CD4-positive, alpha-beta memory T cell (primary cell): Measurements from ENCODE around the gene ZNF425. TPM values are rescaled to one million over a fixed set of nuclear protein-coding genes. Genes with fewer than 3 reads are reported as not detected.

Experiments used
- CTCF ChIA-PET: fragments of 350-600 bp; sonication (Branson Sonifier 250); formaldehyde crosslinking; loops from one replicate; lab custom pipeline; 2021; ENCODE audit warnings: inconsistent platforms; ENCODE audit not compliant: partially characterized antibody; lab: Charles Lee
- POLR2A ChIA-PET: fragments of 350-600 bp; sonication (Branson Sonifier 250); formaldehyde crosslinking; loops from one replicate; lab custom pipeline; 2021; ENCODE audit not compliant: partially characterized antibody; lab: Charles Lee
- DNase-seq, 5 donors: peaks; one replicate each; pipeline versions ENCODE4 v3.0.0 to v3.0.0-alpha.2; 2020 to 2022; ENCODE audit warnings: mixed read lengths in 1 of 5
- H3K27ac ChIP-seq: one replicate; pipeline ENCODE4 v1.7.0; 2013; ENCODE audit warnings: low read depth, low read length
- H3K27me3 ChIP-seq: 2 replicates; pipeline ENCODE4 v1.7.0; 2013; ENCODE audit warnings: mild to moderate bottlenecking, low read length, moderate library complexity; ENCODE audit not compliant: insufficient read depth
- H3K36me3 ChIP-seq: 2 replicates; pipeline ENCODE4 v1.7.0; 2013; ENCODE audit warnings: mild to moderate bottlenecking, low read length, moderate library complexity; ENCODE audit not compliant: insufficient read depth
- H3K4me1 ChIP-seq: 2 replicates; pipeline ENCODE4 v1.7.0; 2013; ENCODE audit warnings: mild to moderate bottlenecking, low read length, moderate library complexity; ENCODE audit not compliant: insufficient read depth
- H3K4me3 ChIP-seq, 2 donors: one replicate each; pipeline ENCODE4 v1.7.0; 2013; ENCODE audit warnings: low read length in 2 of 2, mild to moderate bottlenecking in 1 of 2
- H3K9me3 ChIP-seq, 2 donors: one replicate each; pipeline ENCODE4 v1.7.0; 2013; ENCODE audit warnings: low read length in 2 of 2, control low read depth in 1 of 2; ENCODE audit not compliant: control insufficient read depth in 1 of 2
- H3K27ac Mint-ChIP-seq, 7 donors: one replicate each; pipeline ENCODE4 v1.8.0; 2020 to 2021; ENCODE audit warnings: mixed read lengths in 7 of 7, mild to moderate bottlenecking in 6 of 7, inconsistent platforms in 3 of 7, moderate library complexity in 3 of 7
- H3K27me3 Mint-ChIP-seq, 2 donors: one replicate each; pipeline ENCODE4 v1.8.0; 2020 to 2021; ENCODE audit warnings: mixed read lengths in 2 of 2
- H3K36me3 Mint-ChIP-seq, 2 donors: one replicate each; pipeline ENCODE4 v1.8.0; 2020 to 2021; ENCODE audit warnings: mixed read lengths in 2 of 2, inconsistent platforms in 1 of 2, mild to moderate bottlenecking in 1 of 2
- H3K4me1 Mint-ChIP-seq, 4 donors: one replicate each; pipeline ENCODE4 v1.8.0; 2020 to 2021; ENCODE audit warnings: mixed read lengths in 4 of 4, mild to moderate bottlenecking in 1 of 4
- H3K4me3 Mint-ChIP-seq, 8 donors: one replicate each; pipeline ENCODE4 v1.8.0; 2020 to 2021; ENCODE audit warnings: mixed read lengths in 8 of 8, mild to moderate bottlenecking in 7 of 8, moderate library complexity in 6 of 8, inconsistent platforms in 3 of 8
- H3K9me3 Mint-ChIP-seq, 8 donors: one replicate each; pipeline ENCODE4 v1.8.0; 2020 to 2021; ENCODE audit warnings: mixed read lengths in 8 of 8, mild to moderate bottlenecking in 5 of 8, inconsistent platforms in 3 of 8, moderate library complexity in 1 of 8
- intact Hi-C: fragments of 100-400 bp; cut with micrococcal nuclease; formaldehyde crosslinking; loops from one replicate; pipeline ENCODE4 v1.15.1; 2023
- polyA plus RNA-seq, 2 donors: library from polyadenylated mRNA; unstranded; fragments of 300-500 nt; fragmentation: Illumina TruSeq; gene quantifications; one replicate each; pipeline ENCODE4 v1.2.3, GENCODE V29; 2021
- total RNA-seq, 2 experiments: library from RNA; stranded (reverse); gene quantifications; one replicate each; pipeline ENCODE4 v1.2.3, GENCODE V29; 2021

Gene ZNF425
- total RNA-seq = 1 to 10 TPM; 3.2 to 4.0 TPM
- polyA plus RNA-seq = 1 to 10 TPM in 1 of 2 donors, under 1 TPM in 1; 0.24 to 1.7 TPM

- H3K4me1 ChIP-seq = peaks cover 19% of the 10 kb centered on the region
- H3K9me3 ChIP-seq = peaks cover 5 to 7% of the 10 kb centered on the region in 2 donors
- CTCF ChIA-PET = interaction anchor here (0.6 to 4.5 kb wide), 16 partner anchors 10 to 604 kb away, joined by 3 to 56 read pairs (median 4); partner anchors contain the start of genes ZNF398 and ZNF786
- Mint-ChIP-seq H3K4me3 (peak within 1 kb of the TSS; percentile 91 to 100 (median 100)), H3K27me3 (no peaks in the 10 kb centered on the region), H3K9me3 (peaks cover 0 to 8% (median 6%) of the 10 kb centered on the region in 8 donors), H3K4me1 (peaks cover 15 to 35% (median 25%) of the 10 kb centered on the region in 4 donors), H3K27ac (peak within 1 kb of the TSS; percentile 91 to 99 (median 98)), H3K36me3 (peaks cover 11 to 29% of the 10 kb centered on the region in 2 donors)
- peaks cover 9% of the 10 kb centered on the region for H3K36me3 ChIP-seq
- no peaks in the 10 kb centered on the region for H3K27me3 ChIP-seq
- POLR2A ChIA-PET = interaction anchor here (0.7 to 5.0 kb wide), 23 partner anchors 9 to 334 kb away, joined by 3 to 144 read pairs (median 5); partner anchors contain the start of genes PDIA4, ZNF282, ZNF398 and ZNF777
- peak; percentile 89 to 94 (median 91) for DNase-seq
- H3K27ac ChIP-seq = peak within 1 kb of the TSS; percentile 88
- peak within 1 kb of the TSS; percentile 83 to 96 for H3K4me3 ChIP-seq
- intact Hi-C loops = loop anchor here (1.0 to 5.0 kb wide), 7 partner anchors 21 to 371 kb away; partner anchors contain the start of genes PDIA4, ZNF212, ZNF282 and ZNF398
Observed at GRCh38 chr7:149125863-149126661, at the start of gene ZNF425. Gene ZNF425 (minus strand): TSS chr7:149126324. CDS start chr7:149126213, 111 bp downstream.

GRCh38 chr7:149175150-149175549, 49.0 kb upstream of the ZNF425 start:
- Mint-ChIP-seq H3K4me1 (peaks cover 0 to 1% (median 0%) of the 10 kb centered on the region in 4 donors), H3K27ac (no peak overlapping the region), H3K9me3 (no peaks in the 10 kb centered on the region), H3K27me3 (no peaks in the 10 kb centered on the region), H3K4me3 (no peak overlapping the region), H3K36me3 (peaks cover 40 to 59% of the 10 kb centered on the region in 2 donors)
- ChIA-PET CTCF (no interaction called here), POLR2A (no interaction called here)
- Histone ChIP-seq H3K36me3 (peaks cover 37% of the 10 kb centered on the region), H3K4me1 (no peaks in the 10 kb centered on the region), H3K9me3 (no peaks in the 10 kb centered on the region), H3K27me3 (no peaks in the 10 kb centered on the region), H3K4me3 (no peak overlapping the region), H3K27ac (no peak overlapping the region)
- no peak for DNase-seq
- intact Hi-C loops = no loop called here

GRCh38 chr7:149172534-149172920, 46.4 kb upstream of the ZNF425 start:
- Mint-ChIP-seq H3K4me3 (no peak overlapping the region), H3K27ac (peak overlapping the region in 1 of 7 donors; percentile 1), H3K36me3 (peaks cover 27 to 50% of the 10 kb centered on the region in 2 donors), H3K27me3 (no peaks in the 10 kb centered on the region), H3K9me3 (no peaks in the 10 kb centered on the region), H3K4me1 (peaks cover 0 to 1% (median 0%) of the 10 kb centered on the region in 4 donors)
- Histone ChIP-seq H3K36me3 (peaks cover 26% of the 10 kb centered on the region), H3K9me3 (no peaks in the 10 kb centered on the region), H3K27ac (no peak overlapping the region), H3K4me1 (no peaks in the 10 kb centered on the region), H3K4me3 (no peak overlapping the region), H3K27me3 (no peaks in the 10 kb centered on the region)
- intact Hi-C loops = no loop called here
- CTCF ChIA-PET = no interaction called here
- no peak for DNase-seq
- POLR2A ChIA-PET = no interaction called here

GRCh38 chr7:149171892-149172533, 45.9 kb upstream of the ZNF425 start:
- Mint-ChIP-seq H3K36me3 (peaks cover 22 to 49% of the 10 kb centered on the region in 2 donors), H3K4me3 (no peak overlapping the region), H3K4me1 (peaks cover 0 to 1% (median 0%) of the 10 kb centered on the region in 4 donors), H3K27ac (no peak overlapping the region), H3K27me3 (no peaks in the 10 kb centered on the region), H3K9me3 (no peaks in the 10 kb centered on the region)
- ChIA-PET CTCF (no interaction called here), POLR2A (no interaction called here)
- Histone ChIP-seq H3K9me3 (no peaks in the 10 kb centered on the region), H3K36me3 (peaks cover 26% of the 10 kb centered on the region), H3K27me3 (no peaks in the 10 kb centered on the region), H3K4me1 (no peaks in the 10 kb centered on the region), H3K4me3 (no peak overlapping the region), H3K27ac (no peak overlapping the region)
- intact Hi-C loops = no loop called here
- DNase-seq = no peak

- no peak overlapping the region for H3K4me3 ChIP-seq
- no peaks in the 10 kb centered on the region for H3K27me3 ChIP-seq
- CTCF ChIA-PET = interaction anchor here (1.0 kb wide), 2 partner anchors 29 to 78 kb away, joined by 3 read pairs; partner anchors contain the start of gene ZNF282
- H3K27ac Mint-ChIP-seq = peak overlapping the region in 1 of 7 donors; percentile 18
- H3K9me3 Mint-ChIP-seq = no peaks in the 10 kb centered on the region
- intact Hi-C loops = no loop called here
- no peaks in the 10 kb centered on the region for H3K27me3 Mint-ChIP-seq
- DNase-seq = no peak
- H3K27ac ChIP-seq = no peak overlapping the region
- H3K4me3 Mint-ChIP-seq = no peak overlapping the region
- H3K4me1 ChIP-seq = no peaks in the 10 kb centered on the region
- POLR2A ChIA-PET = no interaction called here
- no peaks in the 10 kb centered on the region for H3K9me3 ChIP-seq
- H3K4me1 Mint-ChIP-seq = peaks cover 0 to 3% (median 0%) of the 10 kb centered on the region in 4 donors
- peaks cover 31 to 54% of the 10 kb centered on the region in 2 donors for H3K36me3 Mint-ChIP-seq
- peaks cover 20% of the 10 kb centered on the region for H3K36me3 ChIP-seq
Observed at GRCh38 chr7:149166630-149167352, 40.7 kb upstream of the ZNF425 start.

GRCh38 chr7:149166142-149166541, 40.0 kb upstream of the ZNF425 start:
- Mint-ChIP-seq H3K36me3 (peaks cover 35 to 58% of the 10 kb centered on the region in 2 donors), H3K27ac (peak overlapping the region in 1 of 7 donors; percentile 19), H3K27me3 (no peaks in the 10 kb centered on the region), H3K4me3 (no peak overlapping the region), H3K9me3 (no peaks in the 10 kb centered on the region), H3K4me1 (peaks cover 0 to 4% (median 1%) of the 10 kb centered on the region in 4 donors)
- Histone ChIP-seq H3K4me3 (no peak overlapping the region), H3K36me3 (peaks cover 20% of the 10 kb centered on the region), H3K4me1 (no peaks in the 10 kb centered on the region), H3K9me3 (no peaks in the 10 kb centered on the region), H3K27ac (no peak overlapping the region), H3K27me3 (no peaks in the 10 kb centered on the region)
- intact Hi-C loops = no loop called here
- ChIA-PET CTCF (interaction anchor here (1.0 kb wide), 1 partner anchor 77 kb away, joined by 3 read pairs; no protein-coding TSS in a partner anchor), POLR2A (no interaction called here)
- DNase-seq = no peak
